GM18951 (cell line): Measurements from ENCODE around the gene SLC25A34.

Source experiments
- POLR2A ChIP-seq: IDR thresholded peaks from 4 replicates; pipeline ENCODE4 v1.6.1; 2011; ENCODE audit warnings: mild to moderate bottlenecking; ENCODE audit not compliant: insufficient read length, insufficient read depth; ENCODE audit errors: extremely low read depth
- in situ Hi-C: fragments of 300-500 bp; cut with MboI; formaldehyde crosslinking; loops from one replicate; pipeline ENCODE4 v1.12.0; 2022; ENCODE audit warnings: low sequenced_read_pairs, mixed read lengths, inconsistent platforms; ENCODE audit not compliant: unreplicated experiment

SLC25A34 gene

GRCh38 chr1:15722411-15722810 is 13.6 kb upstream of the SLC25A34 start:
- in situ Hi-C loops, result no loop called here
- no peak for TF ChIP-seq POLR2A

GRCh38 chr1:15722836-15723532 is 13.1 kb upstream of the SLC25A34 start:
- no peak for TF ChIP-seq POLR2A
- in situ Hi-C loops, result no loop called here

- no peak for TF ChIP-seq POLR2A
- in situ Hi-C loops, result no loop called here
These were observed 12.3 kb upstream of the SLC25A34 start for GRCh38 chr1:15723631-15724246.

- no peak for TF ChIP-seq POLR2A
- in situ Hi-C loops, result loop anchor here (25.0 kb wide), 1 partner anchor 388 kb away; no protein-coding TSS in a partner anchor
These were observed 10.8 kb upstream of the SLC25A34 start for GRCh38 chr1:15724949-15725880.

GRCh38 chr1:15726508-15726907 is 9.6 kb upstream of the SLC25A34 start:
- no peak for TF ChIP-seq POLR2A
- in situ Hi-C loops, result loop anchor here (25.0 kb wide), 1 partner anchor 389 kb away; no protein-coding TSS in a partner anchor

- in situ Hi-C loops, result loop anchor here (25.0 kb wide), 1 partner anchor 390 kb away; no protein-coding TSS in a partner anchor
- TF ChIP-seq POLR2A, result no peak
These were observed 9.0 kb upstream of the SLC25A34 start for GRCh38 chr1:15727021-15727420.

- in situ Hi-C loops, result loop anchor here (25.0 kb wide), 1 partner anchor 390 kb away; no protein-coding TSS in a partner anchor
- no peak for TF ChIP-seq POLR2A
These were observed 8.6 kb upstream of the SLC25A34 start for GRCh38 chr1:15727424-15727823.

GRCh38 chr1:15727866-15728534 is 8.1 kb upstream of the SLC25A34 start:
- in situ Hi-C loops, result loop anchor here (25.0 kb wide), 1 partner anchor 391 kb away; no protein-coding TSS in a partner anchor
- no peak for TF ChIP-seq POLR2A

- no peak for TF ChIP-seq POLR2A
- in situ Hi-C loops, result loop anchor here (25.0 kb wide), 1 partner anchor 392 kb away; no protein-coding TSS in a partner anchor
These were observed 7.0 kb upstream of the SLC25A34 start for GRCh38 chr1:15728937-15729657.

GRCh38 chr1:15730423-15730822 is 5.6 kb upstream of the SLC25A34 start:
- in situ Hi-C loops, result loop anchor here (25.0 kb wide), 1 partner anchor 393 kb away; no protein-coding TSS in a partner anchor
- TF ChIP-seq POLR2A, result no peak

GRCh38 chr1:15730936-15731335 is 5.1 kb upstream of the SLC25A34 start:
- in situ Hi-C loops, result loop anchor here (25.0 kb wide), 1 partner anchor 394 kb away; no protein-coding TSS in a partner anchor
- TF ChIP-seq POLR2A, result no peak

- TF ChIP-seq POLR2A, result no peak
- in situ Hi-C loops, result loop anchor here (25.0 kb wide), 1 partner anchor 395 kb away; no protein-coding TSS in a partner anchor
These were observed 4.0 kb upstream of the SLC25A34 start for GRCh38 chr1:15731735-15732685.
